Calu3 (cell line): ENCODE data around the gene PADI3. TPM values are rescaled to one million over a fixed set of nuclear protein-coding genes. Genes with fewer than 3 reads are reported as not detected.
"Not testable (repeated sequence)": the region's sequence is repeated elsewhere in the genome, so short reads cannot be mapped to it uniquely, and the experiment has no call there.

Experiments used
- BruUV-seq: library from RNA; stranded (reverse); fragments of 400-500 nt; replicated peaks from 2 replicates; lab custom pipeline; 2021; lab: Mats Ljungman, UMichigan
- CTCF ChIA-PET: fragments of 300-600 bp; sonication (Branson Sonifier 250); formaldehyde crosslinking; loops from one replicate; lab custom pipeline; 2022; ENCODE audit warnings: antibody characterized with exemption; lab: Charles Lee
- DNase-seq: peaks from one replicate; pipeline ENCODE4 v3.0.0; 2022
- H3K27ac Mint-ChIP-seq: one replicate; pipeline ENCODE4 v1.8.0; 2022; ENCODE audit warnings: mixed read lengths; ENCODE audit not compliant: unreplicated experiment
- H3K27me3 Mint-ChIP-seq: one replicate; pipeline ENCODE4 v1.8.0; 2022; ENCODE audit warnings: mixed read lengths; ENCODE audit not compliant: unreplicated experiment
- H3K36me3 Mint-ChIP-seq: one replicate; pipeline ENCODE4 v1.8.0; 2022; ENCODE audit warnings: mild to moderate bottlenecking, moderate library complexity, mixed read lengths; ENCODE audit not compliant: insufficient read depth, unreplicated experiment
- H3K4me1 Mint-ChIP-seq: one replicate; pipeline ENCODE4 v1.8.0; 2022; ENCODE audit warnings: mild to moderate bottlenecking, low read depth, mixed read lengths; ENCODE audit not compliant: unreplicated experiment
- H3K4me3 Mint-ChIP-seq: one replicate; pipeline ENCODE4 v1.8.0; 2022; ENCODE audit warnings: mild to moderate bottlenecking, low read depth, moderate library complexity, mixed read lengths; ENCODE audit not compliant: unreplicated experiment
- H3K9me3 Mint-ChIP-seq: one replicate; pipeline ENCODE4 v1.8.0; 2022; ENCODE audit warnings: low read depth, mixed read lengths; ENCODE audit not compliant: unreplicated experiment
- intact Hi-C: fragments of 100-400 bp; cut with micrococcal nuclease; formaldehyde crosslinking; loops from one replicate; pipeline ENCODE4 v1.10.0; 2022; ENCODE audit not compliant: unreplicated experiment
- total RNA-seq: library from RNA; stranded (reverse); gene quantifications from 2 replicates; pipeline ENCODE4 v1.2.3, GENCODE V29; 2022
- TF ChIP-seq, protein P1 (sequence below): fragments of 200-600 bp; IDR thresholded peaks from one replicate; pipeline ENCODE4 v1.8.0; 2022; ENCODE audit warnings: antibody characterized with exemption; ENCODE audit not compliant: unreplicated experiment

The PADI3 gene
- total RNA-seq, 1 experiment from 2014 or later: 0.21 TPM

GRCh38 chr1:17239420-17239819, 9.5 kb upstream of the PADI3 start:
- peak; percentile 69 for DNase-seq
- TF ChIP-seq, protein P1, sequence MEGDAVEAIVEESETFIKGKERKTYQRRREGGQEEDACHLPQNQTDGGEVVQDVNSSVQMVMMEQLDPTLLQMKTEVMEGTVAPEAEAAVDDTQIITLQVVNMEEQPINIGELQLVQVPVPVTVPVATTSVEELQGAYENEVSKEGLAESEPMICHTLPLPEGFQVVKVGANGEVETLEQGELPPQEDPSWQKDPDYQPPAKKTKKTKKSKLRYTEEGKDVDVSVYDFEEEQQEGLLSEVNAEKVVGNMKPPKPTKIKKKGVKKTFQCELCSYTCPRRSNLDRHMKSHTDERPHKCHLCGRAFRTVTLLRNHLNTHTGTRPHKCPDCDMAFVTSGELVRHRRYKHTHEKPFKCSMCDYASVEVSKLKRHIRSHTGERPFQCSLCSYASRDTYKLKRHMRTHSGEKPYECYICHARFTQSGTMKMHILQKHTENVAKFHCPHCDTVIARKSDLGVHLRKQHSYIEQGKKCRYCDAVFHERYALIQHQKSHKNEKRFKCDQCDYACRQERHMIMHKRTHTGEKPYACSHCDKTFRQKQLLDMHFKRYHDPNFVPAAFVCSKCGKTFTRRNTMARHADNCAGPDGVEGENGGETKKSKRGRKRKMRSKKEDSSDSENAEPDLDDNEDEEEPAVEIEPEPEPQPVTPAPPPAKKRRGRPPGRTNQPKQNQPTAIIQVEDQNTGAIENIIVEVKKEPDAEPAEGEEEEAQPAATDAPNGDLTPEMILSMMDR: no peak
- Mint-ChIP-seq H3K4me1 (peaks cover 33% of the 10 kb centered on the region), H3K9me3 (no peaks in the 10 kb centered on the region), H3K27ac (no peak overlapping the region), H3K36me3 (peaks cover 7% of the 10 kb centered on the region), H3K27me3 (no peaks in the 10 kb centered on the region), H3K4me3 (no peak overlapping the region)
- BruUV-seq: no TSS peak
- CTCF ChIA-PET: no interaction called here
- intact Hi-C loops: loop anchor here (10.0 kb wide), 2 partner anchors 95 to 165 kb away; no protein-coding TSS in a partner anchor

DNA sequence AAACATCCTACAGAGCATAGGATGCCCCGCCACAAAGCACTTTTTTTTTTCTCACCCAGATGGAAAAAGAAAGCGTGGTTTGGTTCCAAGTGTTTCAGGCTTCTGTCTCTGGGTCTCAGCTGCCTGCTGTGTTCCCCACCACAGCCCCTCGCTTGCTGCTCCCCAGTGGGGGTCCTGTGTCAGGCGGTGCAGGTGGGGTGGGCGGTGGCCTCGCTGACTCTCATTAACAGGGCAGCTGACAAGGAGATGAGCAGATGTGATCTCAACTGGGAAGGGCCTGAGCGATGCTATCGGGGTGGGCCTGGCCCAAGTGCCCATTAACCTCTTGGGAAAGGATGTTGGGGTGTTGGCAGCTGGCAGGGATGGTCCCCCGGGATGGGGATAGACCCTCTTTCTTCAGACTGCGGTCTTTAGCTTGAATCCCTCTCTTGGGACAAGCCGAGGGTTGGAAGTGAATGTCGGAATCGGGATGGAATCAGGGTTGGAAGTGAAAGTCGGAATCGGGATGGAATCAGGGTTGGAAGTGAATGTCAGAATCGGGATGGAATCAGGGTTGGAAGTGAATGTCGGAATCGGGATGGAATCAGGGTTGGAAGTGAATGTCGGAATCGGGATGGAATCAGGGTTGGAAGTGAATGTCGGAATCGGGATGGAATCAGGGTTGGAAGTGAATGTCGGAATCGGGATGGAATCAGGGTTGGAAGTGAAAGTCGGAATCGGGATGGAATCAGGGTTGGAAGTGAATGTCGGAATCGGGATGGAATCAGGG, 7.7 kb upstream of the PADI3 start:
- DNase-seq, H3K36me3 Mint-ChIP-seq, CTCF ChIA-PET, BruUV-seq, intact Hi-C loops, H3K27ac Mint-ChIP-seq, H3K27me3 Mint-ChIP-seq, H3K9me3 Mint-ChIP-seq, H3K4me3 Mint-ChIP-seq: not testable (repeated sequence)
- H3K4me1 Mint-ChIP-seq: peaks cover 28% of the 10 kb centered on the region

- H3K27ac Mint-ChIP-seq, H3K36me3 Mint-ChIP-seq, H3K4me3 Mint-ChIP-seq, H3K9me3 Mint-ChIP-seq, CTCF ChIA-PET, H3K27me3 Mint-ChIP-seq, BruUV-seq, DNase-seq, intact Hi-C loops: not testable (repeated sequence)
- H3K4me1 Mint-ChIP-seq: peaks cover 28% of the 10 kb centered on the region
Observed at GRCh38 chr1:17241780-17242074, 7.2 kb upstream of the PADI3 start.

DNA sequence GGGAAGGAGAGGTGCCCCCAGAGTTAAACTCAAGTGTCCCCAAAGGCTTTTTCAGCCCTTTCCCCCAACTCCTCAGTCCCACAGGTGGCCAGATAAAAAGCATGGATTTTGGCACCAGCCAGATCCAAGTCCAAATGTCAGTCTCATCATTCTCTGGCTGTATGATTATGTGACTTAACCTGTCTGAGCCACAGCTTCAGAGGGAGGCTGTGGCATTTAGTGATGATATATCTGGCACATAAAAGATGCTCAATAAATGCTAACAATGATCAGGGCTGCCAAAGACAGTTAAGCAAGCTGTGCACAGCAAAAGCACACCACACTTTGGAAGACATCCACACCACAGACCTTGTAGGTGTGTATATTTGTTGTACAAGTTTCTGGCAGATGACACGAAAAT, 5.6 kb upstream of the PADI3 start:
- Mint-ChIP-seq H3K9me3 (no peaks in the 10 kb centered on the region), H3K27me3 (no peaks in the 10 kb centered on the region)

GRCh38 chr1:17244821-17245740, 3.8 kb upstream of the PADI3 start:
- TF ChIP-seq, protein P1: no peak
- Mint-ChIP-seq H3K27me3 (no peaks in the 10 kb centered on the region), H3K4me1 (peaks cover 22% of the 10 kb centered on the region), H3K4me3 (no peak overlapping the region), H3K9me3 (no peaks in the 10 kb centered on the region), H3K27ac (peak overlapping the region; percentile 50), H3K36me3 (peaks cover under 1% of the 10 kb centered on the region)
- BruUV-seq: no TSS peak
- intact Hi-C loops: no loop called here
- DNase-seq: no peak
- CTCF ChIA-PET: interaction anchor here (0.6 kb wide), 2 partner anchors 155 to 190 kb away, joined by 4 read pairs; no protein-coding TSS in a partner anchor

More for the DNA sequence above, 5.6 kb upstream of the PADI3 start:
- no TSS peak for BruUV-seq
- intact Hi-C loops: no loop called here
- TF ChIP-seq, protein P1: no peak
- Mint-ChIP-seq H3K36me3 (no peaks in the 10 kb centered on the region), H3K27ac (no peak overlapping the region), H3K4me1 (peaks cover 20% of the 10 kb centered on the region), H3K4me3 (no peak overlapping the region)
- DNase-seq: no peak
- CTCF ChIA-PET: no interaction called here
